GM19324 (cell line): ENCODE measurements around the gene ITSN1.
"Not testable (repeated sequence)": the region's sequence is repeated elsewhere in the genome, so short reads cannot be mapped to it uniquely, and the experiment has no call there.

Experiments used
- ATAC-seq: cut with Tn5 transposase; IDR thresholded peaks from one replicate; pipeline ENCODE4 v1.9.1; 2021; ENCODE audit warnings: mild to moderate bottlenecking, moderate library complexity; ENCODE audit not compliant: unreplicated experiment, low FRiP score

The ITSN1 gene

GRCh38 chr21:33908760-33909159 lies 266.5 kb downstream of the ITSN1 start:
- ATAC-seq = no peak

GRCh38 chr21:33909756-33910155 lies 267.5 kb downstream of the ITSN1 start:
- ATAC-seq = no peak

- ATAC-seq = no peak
These were observed 271.9 kb downstream of the ITSN1 start for GRCh38 chr21:33914188-33914587.

- peak; percentile 99 for ATAC-seq
These were observed 273.3 kb downstream of the ITSN1 start, which contains the start of gene ATP5PO for GRCh38 chr21:33915368-33916199. ATP5PO (minus strand) TSS chr21:33915804; CDS start chr21:33915763, 41 bp downstream.

- ATAC-seq = no peak
These were observed 273.9 kb downstream of the ITSN1 start for GRCh38 chr21:33916200-33916567.

- ATAC-seq = no peak
These were observed 275.1 kb downstream of the ITSN1 start for GRCh38 chr21:33917421-33917820.

- ATAC-seq = peak; percentile 71
These were observed 281.9 kb downstream of the ITSN1 start for GRCh38 chr21:33924079-33924765.

GRCh38 chr21:33924766-33925100 lies 282.4 kb downstream of the ITSN1 start:
- ATAC-seq = no peak

GRCh38 chr21:33926248-33926647 lies 283.9 kb downstream of the ITSN1 start:
- ATAC-seq = not testable (repeated sequence)

- not testable (repeated sequence) for ATAC-seq
These were observed 288.9 kb downstream of the ITSN1 start for GRCh38 chr21:33931052-33931798.

GRCh38 chr21:33931799-33932390 lies 289.6 kb downstream of the ITSN1 start:
- ATAC-seq = no peak

GRCh38 chr21:33932731-33933130 lies 290.4 kb downstream of the ITSN1 start:
- ATAC-seq = no peak

GRCh38 chr21:33936301-33937038 lies 294.2 kb downstream of the ITSN1 start:
- ATAC-seq = no peak

GRCh38 chr21:33937146-33937545 lies 294.8 kb downstream of the ITSN1 start:
- no peak for ATAC-seq

- ATAC-seq = no peak
These were observed 295.6 kb downstream of the ITSN1 start for GRCh38 chr21:33937931-33938339.

- no peak for ATAC-seq
These were observed 296.1 kb downstream of the ITSN1 start for GRCh38 chr21:33938381-33938780.

GRCh38 chr21:33939226-33939625 lies 296.9 kb downstream of the ITSN1 start:
- ATAC-seq = no peak

- ATAC-seq = no peak
These were observed 298.0 kb downstream of the ITSN1 start for GRCh38 chr21:33940164-33940880.

GRCh38 chr21:33940881-33941245 lies 298.6 kb downstream of the ITSN1 start:
- ATAC-seq = no peak

GRCh38 chr21:33942426-33942825 lies 300.1 kb downstream of the ITSN1 start:
- no peak for ATAC-seq
